Measurements from ENCODE around the gene EFCAB11.

Gene EFCAB11

DNA sequence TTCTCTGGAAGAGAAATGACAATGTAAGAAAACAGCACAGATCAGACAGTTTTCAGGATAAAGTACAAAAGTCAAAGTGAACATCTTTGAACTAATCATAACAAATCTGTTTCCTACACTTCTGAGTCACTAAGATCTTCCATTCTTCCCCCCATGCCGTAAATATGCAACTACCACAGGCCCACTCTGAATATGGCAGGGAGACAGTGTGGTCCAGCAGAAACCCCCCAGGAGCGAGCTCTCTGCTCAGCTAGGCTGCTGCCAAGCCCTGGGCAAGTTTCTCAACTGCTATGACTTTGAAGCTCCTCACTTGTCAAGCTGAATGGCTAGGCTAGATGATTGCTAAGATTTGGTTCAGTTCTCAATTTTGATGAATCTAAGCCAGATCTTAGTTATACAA lies 148.1 kb downstream of the EFCAB11 start:
- DNase-seq (ENCODE audit: low read depth in 2 of 2) = no peak
- TF ChIP-seq, protein P1, sequence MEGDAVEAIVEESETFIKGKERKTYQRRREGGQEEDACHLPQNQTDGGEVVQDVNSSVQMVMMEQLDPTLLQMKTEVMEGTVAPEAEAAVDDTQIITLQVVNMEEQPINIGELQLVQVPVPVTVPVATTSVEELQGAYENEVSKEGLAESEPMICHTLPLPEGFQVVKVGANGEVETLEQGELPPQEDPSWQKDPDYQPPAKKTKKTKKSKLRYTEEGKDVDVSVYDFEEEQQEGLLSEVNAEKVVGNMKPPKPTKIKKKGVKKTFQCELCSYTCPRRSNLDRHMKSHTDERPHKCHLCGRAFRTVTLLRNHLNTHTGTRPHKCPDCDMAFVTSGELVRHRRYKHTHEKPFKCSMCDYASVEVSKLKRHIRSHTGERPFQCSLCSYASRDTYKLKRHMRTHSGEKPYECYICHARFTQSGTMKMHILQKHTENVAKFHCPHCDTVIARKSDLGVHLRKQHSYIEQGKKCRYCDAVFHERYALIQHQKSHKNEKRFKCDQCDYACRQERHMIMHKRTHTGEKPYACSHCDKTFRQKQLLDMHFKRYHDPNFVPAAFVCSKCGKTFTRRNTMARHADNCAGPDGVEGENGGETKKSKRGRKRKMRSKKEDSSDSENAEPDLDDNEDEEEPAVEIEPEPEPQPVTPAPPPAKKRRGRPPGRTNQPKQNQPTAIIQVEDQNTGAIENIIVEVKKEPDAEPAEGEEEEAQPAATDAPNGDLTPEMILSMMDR (IDR thresholded peaks at IDR 0.05; ENCODE audit: low read depth, low read length) = no peak
- no peak overlapping the region for H3K4me3 ChIP-seq (replicated peaks in 1 of 2; ENCODE audit: low read depth in 2 of 2, low read length in 2 of 2)

DNA sequence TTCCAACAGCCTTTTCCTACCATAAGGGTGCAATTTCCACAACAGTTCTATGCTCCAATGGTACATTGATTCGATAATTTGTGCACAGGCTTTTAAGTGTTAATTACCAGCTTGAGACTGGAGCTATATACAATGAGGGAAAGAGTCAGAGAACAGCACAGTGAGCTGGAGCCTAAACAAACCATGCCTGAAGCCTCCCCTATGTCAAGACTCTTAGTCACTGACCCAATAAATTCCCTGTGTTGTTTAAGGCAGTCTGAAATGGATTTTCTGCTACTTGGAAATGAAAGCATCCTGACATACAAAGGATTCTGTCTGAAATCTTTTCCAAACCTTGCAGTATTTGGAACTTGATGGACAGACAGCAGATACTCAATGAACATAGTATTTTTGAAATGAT lies 149.0 kb downstream of the EFCAB11 start:
- TF ChIP-seq, protein P1 (IDR thresholded peaks at IDR 0.05; ENCODE audit: low read depth, low read length) = no peak
- H3K4me3 ChIP-seq (replicated peaks in 1 of 2; ENCODE audit: low read depth in 2 of 2, low read length in 2 of 2) = no peak overlapping the region
- no peak for DNase-seq (ENCODE audit: low read depth in 2 of 2)

DNA sequence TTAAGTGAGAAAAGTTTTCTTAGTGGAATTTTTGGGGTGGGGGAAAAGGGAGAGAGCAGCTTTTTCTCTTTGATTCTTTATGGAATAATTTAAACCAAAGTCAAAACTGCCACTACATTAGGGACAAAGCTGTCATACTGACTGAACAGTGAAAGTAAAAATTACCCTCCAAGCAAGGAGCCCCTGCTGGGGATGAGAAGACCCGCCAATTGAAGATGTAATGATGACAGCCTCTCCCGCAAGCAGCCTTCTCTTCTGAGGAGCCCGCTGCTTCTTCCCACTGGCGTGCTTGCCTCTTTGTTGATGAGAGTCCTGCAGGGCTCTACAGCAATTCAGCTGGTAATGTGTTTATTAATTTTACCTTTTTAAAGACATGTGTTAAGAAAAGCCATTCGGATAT lies 151.0 kb downstream of the EFCAB11 start:
- DNase-seq (ENCODE audit: low read depth in 2 of 2) = no peak
- no peak overlapping the region for H3K4me3 ChIP-seq (replicated peaks in 1 of 2; ENCODE audit: low read depth in 2 of 2, low read length in 2 of 2)
- TF ChIP-seq, protein P1 (IDR thresholded peaks at IDR 0.05; ENCODE audit: low read depth, low read length) = no peak

DNA sequence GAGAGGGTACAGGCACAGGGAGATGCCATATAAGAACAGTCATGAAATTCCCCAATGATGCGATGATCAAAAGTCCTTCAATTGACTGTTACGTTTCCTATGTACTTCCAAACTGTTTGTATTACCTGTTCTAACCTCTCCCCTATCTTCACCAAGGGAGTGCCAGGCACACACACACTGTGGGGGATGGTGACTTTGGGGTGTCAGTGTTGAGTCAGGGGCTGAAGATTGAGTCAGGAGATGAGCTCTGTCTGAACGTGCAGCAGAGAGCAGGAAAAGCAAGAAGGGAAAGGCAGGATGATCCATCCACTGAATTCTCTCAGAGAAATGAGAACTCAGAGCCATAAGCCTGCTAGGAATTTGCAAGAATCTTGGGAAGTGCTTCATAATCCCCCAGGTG lies 153.4 kb downstream of the EFCAB11 start:
- no peak overlapping the region for H3K4me3 ChIP-seq (replicated peaks in 1 of 2; ENCODE audit: low read depth in 2 of 2, low read length in 2 of 2)
- no peak for DNase-seq (ENCODE audit: low read depth in 2 of 2)
- TF ChIP-seq, protein P1 (IDR thresholded peaks at IDR 0.05; ENCODE audit: low read depth, low read length) = no peak

DNA sequence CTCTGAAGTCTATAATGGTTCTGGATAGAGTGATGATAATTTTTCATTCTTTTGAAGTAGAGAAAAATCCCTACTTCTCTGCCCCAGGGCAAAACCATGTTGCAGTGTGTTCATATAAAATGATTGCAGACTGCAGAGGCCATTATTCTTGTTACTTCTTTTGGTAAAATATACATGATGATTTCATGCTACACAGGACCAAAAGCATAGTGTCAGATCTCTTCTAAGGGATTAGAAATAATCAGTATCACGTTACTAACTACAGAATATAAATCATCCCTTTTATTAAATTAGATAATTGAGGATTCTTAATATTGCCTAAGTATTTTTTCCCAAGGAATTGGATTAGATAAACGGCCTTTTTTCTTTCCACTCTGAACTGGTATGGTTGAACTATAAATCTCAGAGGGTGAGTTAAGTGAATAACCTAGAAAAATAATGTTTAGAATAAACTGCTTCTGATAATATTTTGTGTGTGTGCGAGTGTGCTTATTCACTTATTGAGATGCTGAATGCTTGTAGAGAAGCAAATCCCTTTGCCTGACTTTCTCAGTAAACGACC lies 156.2 kb downstream of the EFCAB11 start:
- H3K4me3 ChIP-seq (replicated peaks in 1 of 2; ENCODE audit: low read depth in 2 of 2, low read length in 2 of 2) = no peak overlapping the region
- no peak for DNase-seq (ENCODE audit: low read depth in 2 of 2)
- TF ChIP-seq, protein P1 (IDR thresholded peaks at IDR 0.05; ENCODE audit: low read depth, low read length) = no peak

DNA sequence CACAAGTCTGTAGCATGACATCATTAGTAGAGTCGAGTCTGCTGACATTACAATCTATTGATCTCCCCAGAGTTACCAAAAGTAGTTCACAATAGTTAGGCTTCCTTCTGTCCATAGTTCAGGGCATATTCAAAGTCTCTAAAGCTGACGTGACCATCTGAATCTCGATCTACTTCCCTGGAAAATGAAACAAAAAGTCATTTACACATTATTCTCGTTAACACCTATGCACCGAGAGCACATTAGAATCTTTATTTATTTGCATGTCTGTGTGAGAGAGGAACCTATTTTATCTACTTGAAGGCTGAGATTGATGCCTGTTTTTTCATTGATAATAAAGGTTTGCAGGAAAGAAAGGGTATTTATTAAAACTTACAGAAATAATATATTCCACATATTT lies 157.4 kb downstream of the EFCAB11 start:
- DNase-seq (ENCODE audit: low read depth in 2 of 2) = no peak
- TF ChIP-seq, protein P1 (IDR thresholded peaks at IDR 0.05; ENCODE audit: low read depth, low read length) = no peak

DNA sequence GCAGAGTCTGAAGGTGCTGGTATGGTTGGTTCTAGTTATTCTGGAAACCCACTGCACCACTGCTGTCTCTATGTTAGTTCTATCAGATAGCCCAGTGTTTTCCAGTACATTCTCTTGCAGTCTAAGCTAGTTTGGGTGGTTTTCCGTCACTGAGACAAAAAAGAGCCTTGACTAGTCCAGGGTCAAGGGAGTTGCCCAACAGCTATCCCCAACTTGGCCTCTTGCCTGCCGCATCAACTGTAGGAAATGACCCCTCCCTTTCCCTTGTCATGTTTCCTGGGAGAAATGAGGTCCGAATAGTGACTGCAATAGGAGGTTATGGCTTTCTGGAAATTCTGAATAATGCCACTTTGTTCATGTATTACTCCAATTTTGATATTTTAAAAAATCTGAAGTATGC lies 160.4 kb downstream of the EFCAB11 start:
- DNase-seq (ENCODE audit: low read depth in 2 of 2) = peak; percentile 39 to 40
- no peak overlapping the region for H3K4me3 ChIP-seq (replicated peaks in 1 of 2; ENCODE audit: low read depth in 2 of 2, low read length in 2 of 2)
- TF ChIP-seq, protein P1 (IDR thresholded peaks at IDR 0.05; ENCODE audit: low read depth, low read length) = no peak

More for the DNA sequence above, 157.4 kb downstream of the EFCAB11 start:
- H3K4me3 ChIP-seq (replicated peaks in 1 of 2; ENCODE audit: low read depth in 2 of 2, low read length in 2 of 2) = no peak overlapping the region
